Dendritic cell treated with granulocyte-macrophage colony-stimulating factor and Interleukin-4, amounts not matched to agents 40 ng/mL and 50 ng/mL, for 4 days (primary cell): ENCODE data around the gene MUC13.
"Not testable (repeated sequence)": the region's sequence is repeated elsewhere in the genome, so short reads cannot be mapped to it uniquely, and the experiment has no call there.

Source experiments
- H3K27ac Mint-ChIP-seq: one replicate; pipeline ENCODE4 v1.8.0; 2022; ENCODE audit warnings: mild to moderate bottlenecking, mixed read lengths
- H3K27me3 Mint-ChIP-seq: one replicate; pipeline ENCODE4 v1.8.0; 2022; ENCODE audit warnings: mild to moderate bottlenecking, mixed read lengths
- H3K36me3 Mint-ChIP-seq: one replicate; pipeline ENCODE4 v1.8.0; 2022; ENCODE audit warnings: low read depth, mixed read lengths
- H3K4me1 Mint-ChIP-seq: one replicate; pipeline ENCODE4 v1.8.0; 2022; ENCODE audit warnings: low read depth, mixed read lengths
- H3K4me3 Mint-ChIP-seq: one replicate; pipeline ENCODE4 v1.8.0; 2022; ENCODE audit warnings: mild to moderate bottlenecking, moderate library complexity, mixed read lengths
- H3K9me3 Mint-ChIP-seq: one replicate; pipeline ENCODE4 v1.8.0; 2022; ENCODE audit warnings: mixed read lengths
- intact Hi-C: fragments of 100-400 bp; cut with micrococcal nuclease; formaldehyde crosslinking; loops from one replicate; pipeline ENCODE4 v1.15.0; 2022

MUC13 gene

DNA sequence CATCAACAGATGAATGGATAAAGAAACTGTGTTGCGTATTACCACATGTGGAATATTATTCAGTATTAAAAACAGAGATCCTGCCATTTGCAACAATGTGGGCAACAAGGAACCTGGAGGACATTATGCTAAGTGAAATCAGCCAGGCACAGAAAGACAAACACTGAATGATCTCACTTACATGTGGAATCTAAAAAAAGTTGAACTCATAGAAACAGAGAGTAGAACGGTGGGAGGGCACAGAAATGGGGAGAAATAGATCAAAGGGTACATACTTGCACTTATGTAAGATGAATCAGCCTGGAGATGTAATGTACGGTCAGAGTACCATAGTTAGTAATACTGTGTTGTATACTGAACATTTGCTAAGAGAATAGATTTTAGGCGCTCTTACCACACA, 29.8 kb upstream of the MUC13 start:
- peaks cover 69% of the 10 kb centered on the region for H3K4me1 Mint-ChIP-seq

DNA sequence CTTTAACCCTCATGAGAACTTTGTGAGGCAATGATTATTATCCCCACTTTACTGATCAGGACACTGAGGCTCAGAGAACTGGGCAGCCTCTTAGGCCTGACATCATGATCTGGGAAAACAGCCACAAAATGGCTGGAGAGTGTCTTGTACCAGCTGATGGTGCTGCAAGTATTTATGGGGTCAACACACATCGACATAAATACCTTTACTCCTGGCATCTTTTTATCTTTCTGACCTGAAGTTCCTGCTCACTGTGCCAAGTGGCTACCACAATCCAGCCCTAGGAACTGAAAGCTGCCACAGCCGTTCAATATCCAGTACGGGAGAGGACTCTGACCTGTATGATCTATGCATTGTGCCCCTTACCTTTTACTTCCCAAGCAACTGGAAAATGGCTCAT, 29.2 kb upstream of the MUC13 start:
- intact Hi-C loops, result no loop called here
- H3K9me3 Mint-ChIP-seq, result no peaks in the 10 kb centered on the region

More for the DNA sequence above, 29.8 kb upstream of the MUC13 start:
- no peaks in the 10 kb centered on the region for H3K27me3 Mint-ChIP-seq
- H3K27ac Mint-ChIP-seq, result peak overlapping the region; percentile 93
- H3K4me3 Mint-ChIP-seq, result no peak overlapping the region
- intact Hi-C loops, result no loop called here
- peaks cover 4% of the 10 kb centered on the region for H3K36me3 Mint-ChIP-seq
- H3K9me3 Mint-ChIP-seq, result no peaks in the 10 kb centered on the region

DNA sequence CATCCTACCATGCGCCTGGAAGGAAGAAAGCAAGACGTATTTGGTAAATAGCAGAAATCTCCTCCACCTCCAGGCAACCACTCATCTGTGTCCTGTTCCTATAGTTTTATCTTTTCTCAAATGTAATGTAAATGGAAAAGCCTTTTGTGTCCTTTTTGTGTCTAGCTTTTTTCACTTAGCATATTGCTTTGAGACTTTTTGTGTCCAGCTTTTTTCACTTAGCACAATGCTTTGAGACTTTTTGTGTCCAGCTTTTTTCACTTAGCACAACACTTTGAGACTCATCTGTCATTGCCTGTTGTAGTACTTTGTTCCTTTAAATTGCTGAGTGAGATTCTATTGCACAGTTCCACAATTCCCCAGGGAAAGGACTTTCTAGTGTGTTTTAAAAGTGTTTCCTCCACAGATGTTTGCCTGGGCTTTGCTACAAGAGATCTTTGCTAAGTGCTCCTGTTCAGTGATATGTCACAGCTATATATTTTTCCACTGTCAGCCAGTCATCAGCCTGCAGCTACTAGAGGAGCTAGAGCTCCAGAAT, 27.9 kb upstream of the MUC13 start:
- Mint-ChIP-seq H3K4me3 (no peak overlapping the region), H3K27me3 (no peaks in the 10 kb centered on the region), H3K9me3 (no peaks in the 10 kb centered on the region), H3K4me1 (peaks cover 56% of the 10 kb centered on the region), H3K36me3 (no peaks in the 10 kb centered on the region), H3K27ac (peak overlapping the region; percentile 32)
- intact Hi-C loops, result no loop called here

More for the DNA sequence above, 29.2 kb upstream of the MUC13 start:
- H3K4me3 Mint-ChIP-seq, result no peak overlapping the region
- H3K4me1 Mint-ChIP-seq, result peaks cover 67% of the 10 kb centered on the region
- H3K36me3 Mint-ChIP-seq, result no peaks in the 10 kb centered on the region
- no peak overlapping the region for H3K27ac Mint-ChIP-seq
- H3K27me3 Mint-ChIP-seq, result no peaks in the 10 kb centered on the region

DNA sequence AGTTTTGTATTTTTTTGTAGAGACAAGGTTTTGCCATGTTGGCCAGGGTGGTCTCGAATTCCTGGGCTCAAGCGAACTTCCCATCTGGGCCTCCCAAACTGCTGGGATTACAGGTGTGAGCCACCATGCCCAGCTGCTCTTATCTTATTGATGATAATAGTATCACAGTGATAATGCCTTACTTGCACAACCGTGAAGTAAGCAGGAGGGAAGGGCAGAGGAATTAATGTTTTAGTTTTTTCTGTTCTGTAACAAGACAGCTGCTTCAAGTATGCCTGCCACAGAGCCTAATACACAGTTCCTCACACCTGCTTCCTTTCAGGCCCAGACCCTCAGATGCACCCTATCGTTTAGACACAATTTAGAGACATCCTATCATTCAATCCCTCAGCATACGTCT, 26.1 kb upstream of the MUC13 start:
- H3K4me1 Mint-ChIP-seq, result peaks cover 42% of the 10 kb centered on the region
- intact Hi-C loops, result no loop called here
- H3K4me3 Mint-ChIP-seq, result no peak overlapping the region
- H3K9me3 Mint-ChIP-seq, result no peaks in the 10 kb centered on the region
- H3K27ac Mint-ChIP-seq, result no peak overlapping the region
- no peaks in the 10 kb centered on the region for H3K27me3 Mint-ChIP-seq
- H3K36me3 Mint-ChIP-seq, result no peaks in the 10 kb centered on the region

DNA sequence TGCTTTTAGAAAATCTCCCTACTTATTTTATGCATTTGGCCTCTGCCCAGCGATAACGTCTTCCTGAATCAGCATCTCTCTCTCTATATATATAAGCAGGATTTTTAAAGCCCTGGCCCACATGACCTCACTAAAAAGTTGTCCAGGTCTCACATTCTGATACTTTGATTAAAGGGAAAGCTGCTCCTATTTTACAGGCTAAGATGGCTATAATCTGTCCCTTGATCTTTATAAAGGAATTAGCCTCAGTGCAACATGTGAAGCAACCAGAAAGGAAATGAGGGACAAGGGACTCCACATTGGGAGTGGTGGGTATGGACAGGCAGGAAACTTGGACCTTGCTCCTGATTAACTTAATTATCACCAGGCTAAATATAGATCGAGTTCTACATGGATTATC, 25.6 kb upstream of the MUC13 start:
- intact Hi-C loops, result no loop called here
- Mint-ChIP-seq H3K27me3 (no peaks in the 10 kb centered on the region), H3K36me3 (no peaks in the 10 kb centered on the region), H3K27ac (no peak overlapping the region), H3K4me3 (no peak overlapping the region), H3K9me3 (no peaks in the 10 kb centered on the region), H3K4me1 (peaks cover 37% of the 10 kb centered on the region)

DNA sequence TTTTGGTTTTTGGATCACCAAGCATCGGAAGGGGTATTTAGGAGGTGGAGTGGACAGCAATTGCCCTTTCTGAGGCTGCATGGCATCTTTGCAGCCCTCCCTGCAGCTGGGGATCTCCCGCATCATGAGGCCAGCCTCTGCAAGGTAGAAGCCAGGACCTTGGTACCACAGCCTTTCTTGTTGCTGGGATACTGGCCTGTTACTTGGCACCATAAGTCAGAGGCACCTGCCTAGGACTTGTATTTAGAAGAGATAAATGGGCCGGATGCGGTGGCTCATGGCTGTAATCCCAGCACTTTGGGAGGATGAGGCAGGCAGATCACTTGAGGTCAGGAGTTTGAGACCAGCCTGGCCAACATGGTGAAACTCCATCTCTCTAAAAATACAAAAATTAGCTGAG, 23.4 kb upstream of the MUC13 start:
- H3K9me3 Mint-ChIP-seq, H3K27me3 Mint-ChIP-seq, H3K4me3 Mint-ChIP-seq, H3K36me3 Mint-ChIP-seq, intact Hi-C loops, H3K27ac Mint-ChIP-seq: not testable (repeated sequence)
- peaks cover 17% of the 10 kb centered on the region for H3K4me1 Mint-ChIP-seq

DNA sequence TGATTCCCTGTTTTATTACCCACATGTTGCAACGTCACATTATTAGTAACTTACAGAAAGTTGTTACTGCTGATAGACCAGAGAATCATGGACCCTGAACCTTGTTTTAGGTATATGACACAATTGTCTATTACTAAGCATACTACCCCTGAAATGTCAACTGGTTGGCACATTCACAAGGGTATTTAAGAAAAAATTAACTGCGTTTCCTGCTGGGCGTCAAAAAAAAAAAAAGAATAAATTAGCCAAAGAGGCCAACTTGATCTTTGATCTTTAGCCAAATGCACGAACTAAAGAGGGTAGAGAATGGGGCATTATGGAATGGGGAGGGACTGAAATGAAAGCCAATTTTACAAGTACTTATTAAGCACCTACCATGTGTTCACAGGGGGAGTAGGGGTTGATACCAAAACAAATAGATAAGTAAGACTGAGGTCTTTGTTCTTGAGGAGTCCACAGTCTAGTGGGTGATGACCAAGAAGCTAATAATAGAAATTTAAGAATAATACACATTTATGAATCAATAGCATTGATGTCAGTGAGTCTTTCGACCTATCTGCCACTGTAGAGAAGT, 17.8 kb upstream of the MUC13 start:
- no peaks in the 10 kb centered on the region for H3K9me3 Mint-ChIP-seq
- no peaks in the 10 kb centered on the region for H3K36me3 Mint-ChIP-seq
- no peak overlapping the region for H3K27ac Mint-ChIP-seq
- intact Hi-C loops, result no loop called here
- H3K4me1 Mint-ChIP-seq, result no peaks in the 10 kb centered on the region
- peaks cover 9% of the 10 kb centered on the region for H3K27me3 Mint-ChIP-seq
- no peak overlapping the region for H3K4me3 Mint-ChIP-seq

DNA sequence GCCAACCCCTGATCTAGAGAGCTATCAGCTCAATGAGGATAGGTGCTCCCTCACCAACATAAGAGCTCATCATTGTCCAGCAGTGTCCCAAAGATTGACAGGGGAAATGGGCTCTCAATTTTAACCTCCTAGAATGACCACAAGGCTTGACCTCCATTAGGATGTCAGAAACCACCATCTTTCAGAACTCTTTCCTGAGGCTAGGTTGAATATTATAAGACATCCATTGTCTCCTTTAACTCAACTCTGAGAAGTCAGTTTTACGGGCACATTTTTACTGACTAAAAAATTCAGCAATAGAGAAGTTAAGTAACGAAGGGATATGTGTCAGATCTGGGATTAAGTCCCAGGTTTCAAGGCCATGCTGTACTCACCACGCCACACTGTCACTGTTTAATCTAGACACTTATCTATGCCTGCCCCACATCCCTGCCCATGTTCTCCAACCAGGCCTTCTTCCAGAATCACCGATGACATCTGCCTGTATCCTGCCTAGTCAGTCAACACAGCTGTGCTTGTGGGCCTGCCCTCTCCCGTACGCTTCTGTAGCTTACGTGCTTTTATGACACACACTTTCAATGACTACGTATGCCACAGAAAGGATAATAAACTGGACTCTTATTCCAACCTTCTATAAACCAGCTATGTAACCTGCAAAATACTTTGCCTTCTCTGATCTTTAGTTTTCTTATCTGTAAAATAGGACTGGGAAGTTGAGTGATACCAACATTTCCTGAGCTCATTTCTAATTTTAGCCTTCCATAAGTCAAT, 17.1 kb upstream of the MUC13 start:
- peaks cover 9% of the 10 kb centered on the region for H3K27me3 Mint-ChIP-seq
- no peak overlapping the region for H3K27ac Mint-ChIP-seq
- no peaks in the 10 kb centered on the region for H3K36me3 Mint-ChIP-seq
- H3K9me3 Mint-ChIP-seq, result no peaks in the 10 kb centered on the region
- H3K4me1 Mint-ChIP-seq, result no peaks in the 10 kb centered on the region
- intact Hi-C loops, result no loop called here
- no peak overlapping the region for H3K4me3 Mint-ChIP-seq

DNA sequence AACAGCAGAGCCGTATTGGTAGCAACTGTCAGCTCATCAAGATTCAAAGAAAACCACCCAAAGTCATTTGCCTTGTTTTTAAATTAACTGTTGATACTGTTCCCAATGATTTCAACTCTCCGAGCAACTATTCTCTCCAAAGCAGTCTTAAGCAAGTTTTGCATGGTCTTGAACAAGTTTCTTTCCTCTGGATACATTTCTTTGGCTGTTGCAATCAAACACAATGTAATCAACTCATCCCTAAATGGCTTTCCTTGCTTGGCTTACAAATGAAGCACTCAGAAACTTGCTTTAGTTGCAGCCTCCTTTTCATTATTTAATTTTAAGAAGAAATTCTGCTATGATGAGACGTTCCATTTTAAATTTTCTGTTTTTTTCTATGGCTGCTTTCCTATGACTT, 15.5 kb upstream of the MUC13 start:
- Mint-ChIP-seq H3K36me3 (no peaks in the 10 kb centered on the region), H3K9me3 (no peaks in the 10 kb centered on the region)
- intact Hi-C loops, result no loop called here

DNA sequence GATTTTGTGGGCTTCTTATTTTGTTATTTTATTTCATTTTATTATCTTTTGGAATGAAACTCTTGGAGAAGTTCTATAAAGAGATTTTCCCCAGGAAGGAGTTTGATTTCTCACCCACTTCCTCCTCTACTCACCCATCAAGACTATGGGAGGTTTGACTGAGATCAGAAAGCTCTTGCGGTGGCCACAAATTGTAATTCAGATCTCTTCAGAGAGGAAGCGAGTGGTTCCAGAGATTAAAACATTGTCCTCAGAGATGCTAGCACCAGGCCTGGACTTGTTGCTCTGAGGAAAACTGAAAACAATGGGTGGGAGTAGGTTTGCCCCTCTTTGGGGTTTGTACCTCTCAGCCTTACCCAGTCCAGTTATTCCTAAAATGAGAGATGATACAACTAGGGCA, 8.1 kb upstream of the MUC13 start:
- Mint-ChIP-seq H3K27me3 (peaks cover 6% of the 10 kb centered on the region), H3K9me3 (no peaks in the 10 kb centered on the region), H3K4me3 (no peak overlapping the region), H3K27ac (no peak overlapping the region), H3K4me1 (no peaks in the 10 kb centered on the region), H3K36me3 (no peaks in the 10 kb centered on the region)
- intact Hi-C loops, result no loop called here

More for the DNA sequence above, 15.5 kb upstream of the MUC13 start:
- Mint-ChIP-seq H3K27ac (no peak overlapping the region), H3K27me3 (peaks cover 9% of the 10 kb centered on the region), H3K4me1 (no peaks in the 10 kb centered on the region), H3K4me3 (no peak overlapping the region)

DNA sequence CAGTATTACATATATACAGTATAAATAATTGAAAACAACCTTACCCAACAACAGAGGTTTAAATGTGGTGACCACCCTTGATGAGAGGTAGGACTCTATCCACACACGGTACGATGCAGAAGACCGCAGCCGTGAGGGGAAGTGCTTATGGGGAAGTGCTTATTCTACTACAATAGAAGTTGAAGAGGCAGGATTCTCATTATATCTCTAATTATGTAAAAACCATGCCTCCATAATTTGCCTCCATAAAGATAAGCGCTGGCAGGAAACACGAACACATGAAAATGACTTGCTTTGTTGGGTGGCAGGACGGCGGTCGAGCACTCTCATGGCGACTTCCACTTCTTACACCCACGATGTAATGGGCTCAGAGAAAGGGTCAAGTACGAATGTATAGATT, 7.2 kb upstream of the MUC13 start:
- no peaks in the 10 kb centered on the region for H3K9me3 Mint-ChIP-seq
- no peaks in the 10 kb centered on the region for H3K36me3 Mint-ChIP-seq
- no peaks in the 10 kb centered on the region for H3K4me1 Mint-ChIP-seq
- no peak overlapping the region for H3K4me3 Mint-ChIP-seq
- intact Hi-C loops, result no loop called here
- H3K27ac Mint-ChIP-seq, result no peak overlapping the region
- peaks cover 6% of the 10 kb centered on the region for H3K27me3 Mint-ChIP-seq

DNA sequence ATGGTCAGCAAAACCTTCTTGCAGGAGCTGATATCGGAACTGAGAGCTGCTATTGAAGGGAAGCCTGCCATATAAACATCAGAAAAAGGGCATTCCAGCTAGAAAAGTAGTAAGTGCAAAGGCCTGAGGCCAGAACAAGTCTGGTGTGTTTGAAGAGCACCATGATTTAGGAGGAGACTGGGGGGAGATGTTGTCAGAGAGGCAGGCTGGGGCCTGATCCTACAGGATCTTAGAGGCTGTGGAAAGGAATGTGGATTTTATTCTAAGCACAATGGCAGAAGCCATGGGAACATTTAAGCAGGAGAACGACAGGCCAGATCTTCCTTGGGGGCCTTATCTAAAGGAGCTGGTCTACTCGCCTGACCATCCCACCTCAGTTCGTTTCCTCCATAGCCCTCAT, 5.1 kb upstream of the MUC13 start:
- H3K27ac Mint-ChIP-seq, result no peak overlapping the region

DNA sequence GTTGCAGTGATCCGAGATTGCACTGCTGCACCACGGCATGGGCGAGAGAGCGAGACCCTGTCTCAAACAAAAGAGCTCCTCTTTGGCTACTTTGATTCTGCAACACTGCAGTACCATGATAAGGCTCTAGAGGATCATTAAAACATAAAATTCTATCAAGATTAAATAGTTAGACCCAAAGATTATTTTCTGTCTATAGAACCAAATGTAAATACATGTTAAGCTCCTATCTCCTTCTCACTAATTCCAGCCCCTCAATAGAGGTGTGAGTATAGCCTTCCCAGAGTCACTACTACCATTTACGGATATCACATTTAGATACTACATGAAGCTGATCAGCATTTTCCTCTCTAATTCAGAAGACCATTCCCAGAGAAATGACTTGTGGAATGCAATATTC, 4.3 kb upstream of the MUC13 start:
- no peak overlapping the region for H3K27ac Mint-ChIP-seq
- no peak overlapping the region for H3K4me3 Mint-ChIP-seq
- no peaks in the 10 kb centered on the region for H3K9me3 Mint-ChIP-seq
- H3K27me3 Mint-ChIP-seq, result peaks cover 11% of the 10 kb centered on the region
- intact Hi-C loops, result no loop called here
- peaks cover 17% of the 10 kb centered on the region for H3K4me1 Mint-ChIP-seq
- no peaks in the 10 kb centered on the region for H3K36me3 Mint-ChIP-seq

More for the DNA sequence above, 5.1 kb upstream of the MUC13 start:
- intact Hi-C loops, result no loop called here
- no peak overlapping the region for H3K4me3 Mint-ChIP-seq
- peaks cover 6% of the 10 kb centered on the region for H3K27me3 Mint-ChIP-seq
- H3K4me1 Mint-ChIP-seq, result peaks cover 10% of the 10 kb centered on the region
- H3K36me3 Mint-ChIP-seq, result no peaks in the 10 kb centered on the region
- no peaks in the 10 kb centered on the region for H3K9me3 Mint-ChIP-seq

DNA sequence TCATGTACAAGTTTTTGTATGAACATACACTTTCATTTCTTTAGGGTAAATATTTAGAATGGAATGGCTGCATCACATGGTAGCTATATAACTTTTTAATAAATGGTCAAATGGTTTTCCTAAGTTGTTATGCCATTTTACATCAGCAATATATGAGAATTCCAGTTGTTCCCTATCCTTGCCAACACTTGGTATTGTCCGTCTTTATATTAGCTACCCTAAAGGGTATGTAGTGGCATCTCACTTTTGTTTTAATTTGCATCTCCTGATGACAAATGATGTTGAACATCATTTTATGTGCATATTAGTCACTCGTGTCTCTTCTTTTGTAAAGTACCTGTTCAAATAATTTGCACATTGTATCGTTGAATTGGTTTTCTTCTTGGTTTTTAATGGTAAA, 2.5 kb upstream of the MUC13 start:
- Mint-ChIP-seq H3K4me3 (no peak overlapping the region), H3K27me3 (peaks cover 17% of the 10 kb centered on the region), H3K4me1 (peaks cover 33% of the 10 kb centered on the region), H3K9me3 (no peaks in the 10 kb centered on the region), H3K27ac (no peak overlapping the region), H3K36me3 (no peaks in the 10 kb centered on the region)
- intact Hi-C loops, result no loop called here
